ENCODE results near the gene RPL31.

The RPL31 gene

DNA sequence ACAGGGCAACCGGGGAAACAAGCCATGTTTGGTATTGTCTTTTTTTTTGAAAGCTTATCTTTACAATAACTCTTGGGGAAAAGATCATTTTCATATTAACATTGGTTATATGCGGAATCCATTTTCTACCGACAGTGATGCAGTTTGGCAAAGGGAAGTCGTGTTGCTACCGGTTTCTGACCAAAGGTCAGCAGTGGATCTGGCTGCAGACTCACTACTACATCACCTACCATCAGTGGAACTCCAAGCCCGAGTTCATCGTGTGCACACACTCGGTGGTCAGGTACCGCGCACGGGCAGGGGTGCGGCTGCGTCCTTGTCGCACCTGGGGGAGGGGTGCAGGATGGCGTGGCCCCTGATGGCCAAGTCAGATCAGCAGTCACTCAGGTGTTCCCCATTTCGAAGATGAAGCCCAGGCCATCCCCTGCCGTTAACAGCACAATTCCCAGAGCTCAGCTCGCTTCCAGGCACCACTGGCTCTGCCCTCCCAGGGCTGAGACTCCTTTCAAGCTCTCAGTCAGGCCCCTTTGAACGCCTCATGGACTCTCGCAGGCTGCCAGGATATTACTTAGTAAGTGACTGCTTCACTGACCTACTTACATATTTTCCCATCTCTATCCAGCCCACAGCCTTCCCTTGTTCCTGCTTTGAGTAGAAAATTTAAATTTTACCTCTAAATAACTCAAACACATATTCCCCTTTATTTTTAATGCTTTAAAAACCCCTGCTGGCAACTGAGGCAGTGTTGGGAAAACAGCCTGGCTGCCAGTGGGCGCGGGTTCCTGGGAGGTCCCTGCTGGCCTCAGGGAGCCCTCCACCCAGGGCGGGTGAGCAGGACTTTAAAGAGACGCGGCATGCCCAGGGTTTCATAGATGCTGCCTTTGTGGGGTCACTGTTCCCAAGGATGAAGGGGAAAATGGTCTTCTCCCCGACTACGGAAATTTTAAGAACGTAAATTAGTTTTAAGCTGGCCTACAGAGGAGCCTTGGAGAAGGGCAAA is 33.6 kb upstream of the RPL31 start:
- TF ChIP-seq, protein P1, sequence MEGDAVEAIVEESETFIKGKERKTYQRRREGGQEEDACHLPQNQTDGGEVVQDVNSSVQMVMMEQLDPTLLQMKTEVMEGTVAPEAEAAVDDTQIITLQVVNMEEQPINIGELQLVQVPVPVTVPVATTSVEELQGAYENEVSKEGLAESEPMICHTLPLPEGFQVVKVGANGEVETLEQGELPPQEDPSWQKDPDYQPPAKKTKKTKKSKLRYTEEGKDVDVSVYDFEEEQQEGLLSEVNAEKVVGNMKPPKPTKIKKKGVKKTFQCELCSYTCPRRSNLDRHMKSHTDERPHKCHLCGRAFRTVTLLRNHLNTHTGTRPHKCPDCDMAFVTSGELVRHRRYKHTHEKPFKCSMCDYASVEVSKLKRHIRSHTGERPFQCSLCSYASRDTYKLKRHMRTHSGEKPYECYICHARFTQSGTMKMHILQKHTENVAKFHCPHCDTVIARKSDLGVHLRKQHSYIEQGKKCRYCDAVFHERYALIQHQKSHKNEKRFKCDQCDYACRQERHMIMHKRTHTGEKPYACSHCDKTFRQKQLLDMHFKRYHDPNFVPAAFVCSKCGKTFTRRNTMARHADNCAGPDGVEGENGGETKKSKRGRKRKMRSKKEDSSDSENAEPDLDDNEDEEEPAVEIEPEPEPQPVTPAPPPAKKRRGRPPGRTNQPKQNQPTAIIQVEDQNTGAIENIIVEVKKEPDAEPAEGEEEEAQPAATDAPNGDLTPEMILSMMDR (IDR thresholded peaks at IDR 0.05; ENCODE audit: low read depth, low read length, missing control alignments) = no peak
- Histone ChIP-seq H3K36me3 (replicated peaks) (peaks cover 36% of the 10 kb centered on the region), H3K27me3 (replicated peaks) (no peaks in the 10 kb centered on the region), H3K27ac (no peak overlapping the region), H3K4me3 (ENCODE audit: low read depth, low read length) (no peak overlapping the region)
- DNase-seq = no peak
- in situ Hi-C loops (cut with HindIII; ENCODE audit: low pct_ligation_motif_present, low sequenced_read_pairs) = no loop called here

DNA sequence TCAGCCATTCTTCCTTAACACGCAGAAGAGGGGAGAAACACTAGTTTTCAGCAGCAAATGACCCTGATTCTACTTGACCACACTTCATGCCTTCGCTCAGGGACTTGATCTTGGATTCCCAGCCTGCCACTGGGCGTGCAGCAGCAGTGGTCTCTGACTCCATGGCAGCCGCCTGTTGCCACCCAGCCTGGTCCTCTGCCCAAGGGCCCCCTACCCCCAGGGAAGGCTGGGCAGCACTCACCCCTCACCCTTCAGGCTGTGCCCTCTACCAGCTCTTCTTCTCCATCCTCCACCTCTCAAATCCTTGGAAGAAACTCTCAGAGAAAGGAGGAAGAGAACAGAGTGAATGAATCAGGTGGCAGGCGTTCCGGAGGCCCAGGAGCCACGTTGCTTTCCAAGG is 32.1 kb upstream of the RPL31 start:
- in situ Hi-C loops (cut with HindIII; ENCODE audit: low pct_ligation_motif_present, low sequenced_read_pairs) = no loop called here
- TF ChIP-seq, protein P1 (IDR thresholded peaks at IDR 0.05; ENCODE audit: low read depth, low read length, missing control alignments) = no peak
- Histone ChIP-seq H3K27me3 (replicated peaks) (no peaks in the 10 kb centered on the region), H3K36me3 (replicated peaks) (peaks cover 48% of the 10 kb centered on the region), H3K4me3 (ENCODE audit: low read depth, low read length) (no peak overlapping the region), H3K27ac (no peak overlapping the region)
- no peak for DNase-seq

DNA sequence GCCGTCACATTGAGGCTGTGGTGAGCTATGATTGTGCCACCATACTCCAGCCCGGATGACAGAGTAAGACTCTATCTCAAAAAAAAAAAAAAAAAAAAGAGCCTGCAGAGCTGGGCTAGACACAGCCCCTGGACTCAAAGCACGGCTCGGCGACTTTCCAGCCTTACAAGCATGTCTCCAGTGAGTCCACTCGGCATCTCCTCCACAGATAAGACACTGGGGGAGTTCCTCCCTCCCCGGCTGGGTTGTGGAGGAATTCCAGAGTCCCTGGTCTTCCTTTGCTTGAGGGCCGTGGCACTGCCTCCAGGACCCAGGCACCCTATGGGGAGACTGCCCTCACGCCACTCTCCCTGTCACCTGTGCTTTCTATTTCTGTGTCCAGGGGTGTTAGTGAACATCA is 30.9 kb upstream of the RPL31 start:
- Histone ChIP-seq H3K4me3 (ENCODE audit: low read depth, low read length) (no peak overlapping the region), H3K27me3 (replicated peaks) (no peaks in the 10 kb centered on the region), H3K36me3 (replicated peaks) (peaks cover 59% of the 10 kb centered on the region), H3K27ac (no peak overlapping the region)
- in situ Hi-C loops (cut with HindIII; ENCODE audit: low pct_ligation_motif_present, low sequenced_read_pairs) = no loop called here
- TF ChIP-seq, protein P1 (IDR thresholded peaks at IDR 0.05; ENCODE audit: low read depth, low read length, missing control alignments) = no peak
- no peak for DNase-seq

DNA sequence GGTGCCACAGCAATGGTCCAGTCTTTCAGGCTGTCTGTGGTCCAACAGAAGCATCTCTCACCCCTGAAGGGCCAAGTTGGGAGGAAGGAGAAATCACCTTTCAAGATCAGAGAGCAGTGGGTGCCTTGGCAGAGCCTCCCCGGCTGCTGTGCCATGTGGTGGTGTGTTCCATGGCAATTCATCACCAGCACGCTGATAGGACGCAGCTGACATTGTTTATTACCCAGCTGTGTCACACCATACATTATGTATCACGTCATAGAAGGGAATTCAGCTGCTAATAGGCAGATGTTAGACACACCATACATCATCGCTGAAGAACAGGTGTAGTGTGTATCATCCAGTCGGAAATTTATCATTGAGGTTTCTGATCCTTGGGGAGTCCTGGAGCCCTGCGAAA is 29.6 kb upstream of the RPL31 start:
- TF ChIP-seq, protein P1 (IDR thresholded peaks at IDR 0.05; ENCODE audit: low read depth, low read length, missing control alignments) = no peak
- H3K4me3 ChIP-seq (ENCODE audit: low read depth, low read length) = no peak overlapping the region
- no peak overlapping the region for H3K27ac ChIP-seq
- peaks cover 63% of the 10 kb centered on the region for H3K36me3 ChIP-seq (replicated peaks)
- no peaks in the 10 kb centered on the region for H3K27me3 ChIP-seq (replicated peaks)
- no peak for DNase-seq
- in situ Hi-C loops (cut with HindIII; ENCODE audit: low pct_ligation_motif_present, low sequenced_read_pairs) = no loop called here

DNA sequence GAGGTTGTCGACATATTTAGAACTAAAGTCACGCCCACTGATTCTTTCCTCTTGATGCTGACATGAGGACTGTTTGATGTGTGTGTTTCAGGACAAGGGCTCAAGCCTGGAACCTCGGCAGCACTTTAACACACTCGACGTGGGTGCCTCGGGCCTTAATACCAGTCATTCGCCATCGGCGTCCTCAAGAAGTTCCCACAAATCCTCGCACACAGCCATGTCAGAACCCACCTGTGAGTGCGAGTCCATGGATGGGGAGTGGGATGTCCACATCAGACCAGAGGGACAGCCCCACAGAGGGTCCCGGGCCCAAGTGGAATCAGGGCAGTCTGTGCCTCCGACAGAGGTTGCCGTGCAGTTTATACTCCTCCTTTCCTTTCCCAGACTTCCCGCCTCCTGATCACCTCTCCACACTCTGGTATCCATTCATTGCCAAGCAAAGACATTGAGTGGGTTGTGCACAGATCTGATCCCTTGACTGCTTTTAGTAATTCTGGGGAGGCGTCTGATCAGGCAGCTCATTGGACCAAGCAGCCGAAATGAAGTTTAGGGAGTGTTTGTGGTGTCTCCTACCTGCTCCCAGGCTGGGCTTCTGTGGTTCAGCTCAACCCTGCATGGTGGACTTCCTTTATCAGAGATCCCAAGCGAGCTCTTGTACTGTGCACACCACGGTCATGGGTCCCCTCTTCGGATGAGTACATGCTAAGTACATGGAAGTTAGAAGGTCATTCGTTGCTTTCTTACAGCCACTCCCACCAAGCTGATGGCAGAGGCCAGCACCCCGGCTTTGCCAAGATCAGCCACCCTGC is 27.2 kb upstream of the RPL31 start:
- Histone ChIP-seq H3K27ac (no peak overlapping the region), H3K36me3 (replicated peaks) (peaks cover 55% of the 10 kb centered on the region), H3K4me3 (ENCODE audit: low read depth, low read length) (no peak overlapping the region), H3K27me3 (replicated peaks) (no peaks in the 10 kb centered on the region)
- TF ChIP-seq, protein P1 (IDR thresholded peaks at IDR 0.05; ENCODE audit: low read depth, low read length, missing control alignments) = no peak
- DNase-seq = no peak
- in situ Hi-C loops (cut with HindIII; ENCODE audit: low pct_ligation_motif_present, low sequenced_read_pairs) = no loop called here
